ENCODE measurements around the gene JAK1. TPM values are rescaled to one million over a fixed set of nuclear protein-coding genes. Genes with fewer than 3 reads are reported as not detected.
A peak's percentile ranks its signal among the peaks of the same experiment; 100 is the strongest.

The JAK1 gene
- total RNA-seq, 1 experiment from 2014 or later = 339 TPM

DNA sequence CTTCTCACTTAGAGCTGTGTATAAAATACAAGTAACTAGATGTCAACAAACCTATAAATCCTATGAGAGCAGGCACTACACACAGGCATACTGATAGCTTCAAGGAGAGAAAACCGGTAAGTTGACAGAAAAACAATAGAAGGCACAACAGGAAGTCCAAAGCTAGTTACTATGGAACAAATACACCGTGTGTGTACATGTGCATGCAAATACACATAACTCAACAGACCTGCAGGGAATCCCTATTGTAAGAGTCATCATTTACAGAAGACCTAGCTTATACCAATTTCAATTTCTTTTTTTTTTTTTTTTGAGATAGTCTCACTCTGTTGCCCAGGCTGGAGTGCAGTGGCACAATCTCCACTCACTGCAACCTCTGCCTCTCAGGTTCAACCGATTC is 26.3 kb downstream of the JAK1 start:
- TF ChIP-seq, protein P1, sequence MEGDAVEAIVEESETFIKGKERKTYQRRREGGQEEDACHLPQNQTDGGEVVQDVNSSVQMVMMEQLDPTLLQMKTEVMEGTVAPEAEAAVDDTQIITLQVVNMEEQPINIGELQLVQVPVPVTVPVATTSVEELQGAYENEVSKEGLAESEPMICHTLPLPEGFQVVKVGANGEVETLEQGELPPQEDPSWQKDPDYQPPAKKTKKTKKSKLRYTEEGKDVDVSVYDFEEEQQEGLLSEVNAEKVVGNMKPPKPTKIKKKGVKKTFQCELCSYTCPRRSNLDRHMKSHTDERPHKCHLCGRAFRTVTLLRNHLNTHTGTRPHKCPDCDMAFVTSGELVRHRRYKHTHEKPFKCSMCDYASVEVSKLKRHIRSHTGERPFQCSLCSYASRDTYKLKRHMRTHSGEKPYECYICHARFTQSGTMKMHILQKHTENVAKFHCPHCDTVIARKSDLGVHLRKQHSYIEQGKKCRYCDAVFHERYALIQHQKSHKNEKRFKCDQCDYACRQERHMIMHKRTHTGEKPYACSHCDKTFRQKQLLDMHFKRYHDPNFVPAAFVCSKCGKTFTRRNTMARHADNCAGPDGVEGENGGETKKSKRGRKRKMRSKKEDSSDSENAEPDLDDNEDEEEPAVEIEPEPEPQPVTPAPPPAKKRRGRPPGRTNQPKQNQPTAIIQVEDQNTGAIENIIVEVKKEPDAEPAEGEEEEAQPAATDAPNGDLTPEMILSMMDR (conservative IDR thresholded peaks at IDR 0.05; ENCODE audit: low read depth, low read length) = no peak
- no peak for TF ChIP-seq EZH2 (IDR thresholded peaks at IDR 0.05; ENCODE audit: borderline replicate concordance, low read depth, low read length, poor library complexity, severe bottlenecking)
- intact Hi-C loops (cut with micrococcal nuclease; ENCODE audit: unreplicated experiment) = no loop called here
- DNase-seq (ENCODE audit: low spot score) = no peak
- Histone ChIP-seq H3K36me3 (ENCODE audit: insufficient read depth, low read length, poor library complexity, severe bottlenecking) (no peaks in the 10 kb centered on the region), H3K27me3 (replicated peaks; ENCODE audit: insufficient read depth, low read depth, low read length, poor library complexity) (no peaks in the 10 kb centered on the region), H3K4me3 (ENCODE audit: low read depth, low read length, poor library complexity, severe bottlenecking) (no peak overlapping the region), H3K4me1 (ENCODE audit: insufficient read depth, low read length, poor library complexity, severe bottlenecking) (peaks cover 72% of the 10 kb centered on the region), H3K27ac (ENCODE audit: low read depth, low read length, poor library complexity, severe bottlenecking) (no peak overlapping the region), H3K9me3 (ENCODE audit: low read depth, low read length, poor library complexity, severe bottlenecking) (no peaks in the 10 kb centered on the region)
- ChIA-PET POLR2A (ENCODE audit: low non-redundant PET) (no interaction called here), CTCF (no interaction called here)
- no TSS peak for BruUV-seq (replicated peaks)

DNA sequence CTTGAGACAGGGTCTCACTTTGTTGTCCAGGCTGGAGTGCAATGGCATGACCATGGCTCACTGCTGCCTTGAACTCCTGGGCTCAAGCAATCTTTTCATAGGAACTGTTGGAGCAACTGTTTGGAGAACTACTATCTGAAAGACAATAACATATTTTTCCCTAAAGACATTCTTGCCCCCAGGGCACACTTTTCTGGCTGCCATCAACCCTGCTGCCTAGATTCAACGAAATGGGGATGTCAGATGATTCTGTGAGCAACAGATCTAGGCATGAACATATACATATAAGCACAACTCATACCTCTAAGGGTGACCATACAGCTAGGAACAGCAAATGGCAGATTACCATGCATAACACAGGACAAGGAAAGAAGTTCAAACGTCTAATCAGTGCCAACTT is 27.4 kb downstream of the JAK1 start:
- DNase-seq (ENCODE audit: low spot score) = no peak
- no TSS peak for BruUV-seq (replicated peaks)
- ChIA-PET POLR2A (ENCODE audit: low non-redundant PET) (no interaction called here), CTCF (no interaction called here)
- Histone ChIP-seq H3K27ac (ENCODE audit: low read depth, low read length, poor library complexity, severe bottlenecking) (no peak overlapping the region), H3K4me3 (ENCODE audit: low read depth, low read length, poor library complexity, severe bottlenecking) (no peak overlapping the region), H3K4me1 (ENCODE audit: insufficient read depth, low read length, poor library complexity, severe bottlenecking) (peaks cover 78% of the 10 kb centered on the region), H3K9me3 (ENCODE audit: low read depth, low read length, poor library complexity, severe bottlenecking) (no peaks in the 10 kb centered on the region), H3K36me3 (ENCODE audit: insufficient read depth, low read length, poor library complexity, severe bottlenecking) (no peaks in the 10 kb centered on the region), H3K27me3 (replicated peaks; ENCODE audit: insufficient read depth, low read depth, low read length, poor library complexity) (no peaks in the 10 kb centered on the region)
- no peak for TF ChIP-seq EZH2 (IDR thresholded peaks at IDR 0.05; ENCODE audit: borderline replicate concordance, low read depth, low read length, poor library complexity, severe bottlenecking)
- TF ChIP-seq, protein P1 (conservative IDR thresholded peaks at IDR 0.05; ENCODE audit: low read depth, low read length) = no peak
- intact Hi-C loops (cut with micrococcal nuclease; ENCODE audit: unreplicated experiment) = no loop called here

DNA sequence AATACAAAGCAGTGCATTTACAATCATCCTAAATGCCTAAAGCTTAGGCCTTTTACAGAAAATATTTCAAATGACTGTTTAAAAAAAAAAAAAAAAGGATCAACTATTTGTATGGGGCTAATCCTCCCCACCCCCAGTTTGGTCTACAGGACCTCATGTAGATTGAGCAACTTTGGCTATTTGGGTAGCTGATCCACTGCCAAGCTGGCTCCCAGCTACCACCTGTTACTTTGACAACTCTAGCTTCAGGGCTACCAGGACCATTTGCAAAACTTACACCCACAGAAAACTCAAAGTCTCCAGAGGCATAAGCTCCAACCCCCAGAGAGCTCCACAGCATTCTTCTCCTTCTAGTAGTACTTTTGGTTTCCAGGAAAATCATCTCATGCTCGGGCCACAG is 29.4 kb downstream of the JAK1 start:
- H3K4me1 ChIP-seq (ENCODE audit: insufficient read depth, low read length, poor library complexity, severe bottlenecking) = peaks cover 80% of the 10 kb centered on the region
- no peaks in the 10 kb centered on the region for H3K27me3 ChIP-seq (replicated peaks; ENCODE audit: insufficient read depth, low read depth, low read length, poor library complexity)
- no TSS peak for BruUV-seq (replicated peaks)
- H3K4me3 ChIP-seq (ENCODE audit: low read depth, low read length, poor library complexity, severe bottlenecking) = no peak overlapping the region
- no peaks in the 10 kb centered on the region for H3K36me3 ChIP-seq (ENCODE audit: insufficient read depth, low read length, poor library complexity, severe bottlenecking)
- ChIA-PET POLR2A (ENCODE audit: low non-redundant PET) (interaction anchor here (0.5 to 0.6 kb wide), 2 partner anchors 32 to 575 kb away, joined by 3 to 9 read pairs; no protein-coding TSS in a partner anchor), CTCF (no interaction called here)
- intact Hi-C loops (cut with micrococcal nuclease; ENCODE audit: unreplicated experiment) = no loop called here
- H3K9me3 ChIP-seq (ENCODE audit: low read depth, low read length, poor library complexity, severe bottlenecking) = no peaks in the 10 kb centered on the region
- TF ChIP-seq, protein P1 (conservative IDR thresholded peaks at IDR 0.05; ENCODE audit: low read depth, low read length) = no peak
- no peak for TF ChIP-seq EZH2 (IDR thresholded peaks at IDR 0.05; ENCODE audit: borderline replicate concordance, low read depth, low read length, poor library complexity, severe bottlenecking)
- DNase-seq (ENCODE audit: low spot score) = peak; percentile 49
- H3K27ac ChIP-seq (ENCODE audit: low read depth, low read length, poor library complexity, severe bottlenecking) = peak overlapping the region; percentile 41
